Retina (tissue), 1 donor: ENCODE results near the gene APOH.

Experiments
- DNase-seq: peaks from one replicate; pipeline ENCODE4 v3.0.0-alpha.2; 2016

APOH gene

GRCh38 chr17:66190738-66191592 is 38.2 kb downstream of the APOH start:
- no peak for DNase-seq

- DNase-seq, result no peak
Observed at GRCh38 chr17:66187718-66188117, 41.5 kb downstream of the APOH start.

GRCh38 chr17:66185862-66186261 is 43.4 kb downstream of the APOH start:
- DNase-seq, result peak; percentile 40

GRCh38 chr17:66184392-66184791 is 44.8 kb downstream of the APOH start:
- DNase-seq, result no peak

GRCh38 chr17:66183529-66183928 is 45.7 kb downstream of the APOH start:
- no peak for DNase-seq

GRCh38 chr17:66178642-66179041 is 50.6 kb downstream of the APOH start:
- DNase-seq, result no peak

- no peak for DNase-seq
Observed at GRCh38 chr17:66177048-66177447, 52.2 kb downstream of the APOH start.

GRCh38 chr17:66175892-66176291 is 53.3 kb downstream of the APOH start:
- DNase-seq, result no peak

GRCh38 chr17:66172691-66173223 is 56.5 kb downstream of the APOH start:
- no peak for DNase-seq

- no peak for DNase-seq
Observed at GRCh38 chr17:66172144-66172543, 57.1 kb downstream of the APOH start.

GRCh38 chr17:66171692-66172091 is 57.5 kb downstream of the APOH start:
- no peak for DNase-seq

- DNase-seq, result no peak
Observed at GRCh38 chr17:66171172-66171571, 58.0 kb downstream of the APOH start.

GRCh38 chr17:66169839-66170238 is 59.4 kb downstream of the APOH start:
- DNase-seq, result no peak

- DNase-seq, result no peak
Observed at GRCh38 chr17:66167189-66167815, 61.9 kb downstream of the APOH start.

- no peak for DNase-seq
Observed at GRCh38 chr17:66165537-66166123, 63.6 kb downstream of the APOH start.
